Duodenal mucosa (tissue), 2 donors: ENCODE results near the gene POU3F2.

ENCODE experiments used
- H3K27ac ChIP-seq: one replicate; pipeline ENCODE4 v1.7.0; 2013; ENCODE audit warnings: low read depth, low read length
- H3K27me3 ChIP-seq, 2 donors: one replicate each; pipeline ENCODE4 v1.7.0; 2013; ENCODE audit warnings: low read length in 2 of 2, control low read depth in 1 of 2; ENCODE audit not compliant: insufficient read depth in 2 of 2, control insufficient read depth in 1 of 2
- H3K36me3 ChIP-seq, 2 donors: one replicate each; pipeline ENCODE4 v1.7.0; 2013; ENCODE audit warnings: low read length in 2 of 2, control low read depth in 1 of 2; ENCODE audit not compliant: insufficient read depth in 2 of 2, control insufficient read depth in 1 of 2
- H3K4me1 ChIP-seq, 2 donors: one replicate each; pipeline ENCODE4 v1.7.0; 2013; ENCODE audit warnings: low read length in 2 of 2, control low read depth in 1 of 2; ENCODE audit not compliant: insufficient read depth in 2 of 2, control insufficient read depth in 1 of 2
- H3K4me3 ChIP-seq, 2 donors: one replicate each; pipeline ENCODE4 v1.7.0; 2013; ENCODE audit warnings: low read length in 2 of 2, low read depth in 1 of 2
- H3K9ac ChIP-seq, 2 donors: one replicate each; pipeline ENCODE4 v1.7.0; 2013; ENCODE audit warnings: low read length in 2 of 2, low read depth in 1 of 2
- H3K9me3 ChIP-seq, 2 donors: one replicate each; pipeline ENCODE4 v1.7.0; 2013; ENCODE audit warnings: low read length in 2 of 2, control low read depth in 1 of 2; ENCODE audit not compliant: control insufficient read depth in 1 of 2

The POU3F2 gene

GRCh38 chr6:98838032-98838431 is 3.7 kb downstream of the POU3F2 start:
- peaks cover 5 to 16% of the 10 kb centered on the region in 2 donors for H3K4me1 ChIP-seq
- peaks cover 77 to 86% of the 10 kb centered on the region in 2 donors for H3K27me3 ChIP-seq
- no peak overlapping the region for H3K27ac ChIP-seq
- no peaks in the 10 kb centered on the region for H3K36me3 ChIP-seq
- H3K9me3 ChIP-seq, result no peaks in the 10 kb centered on the region
- H3K4me3 ChIP-seq, result no peak overlapping the region
- no peak overlapping the region for H3K9ac ChIP-seq

GRCh38 chr6:98838975-98839374 is 4.6 kb downstream of the POU3F2 start:
- H3K4me1 ChIP-seq, result peaks cover 5 to 7% of the 10 kb centered on the region in 2 donors
- H3K36me3 ChIP-seq, result no peaks in the 10 kb centered on the region
- H3K4me3 ChIP-seq, result no peak overlapping the region
- peaks cover 78 to 86% of the 10 kb centered on the region in 2 donors for H3K27me3 ChIP-seq
- no peak overlapping the region for H3K27ac ChIP-seq
- H3K9me3 ChIP-seq, result no peaks in the 10 kb centered on the region
- H3K9ac ChIP-seq, result no peak overlapping the region

- Histone ChIP-seq H3K9ac (no peak overlapping the region), H3K4me3 (no peak overlapping the region)
These were observed 5.5 kb downstream of the POU3F2 start for GRCh38 chr6:98839781-98840361.

GRCh38 chr6:98840385-98840784 is 6.0 kb downstream of the POU3F2 start:
- Histone ChIP-seq H3K9me3 (no peaks in the 10 kb centered on the region), H3K4me1 (peaks cover 6 to 12% of the 10 kb centered on the region in 2 donors), H3K4me3 (no peak overlapping the region), H3K9ac (no peak overlapping the region), H3K27ac (no peak overlapping the region), H3K27me3 (peaks cover 86 to 95% of the 10 kb centered on the region in 2 donors), H3K36me3 (no peaks in the 10 kb centered on the region)

More at GRCh38 chr6:98839781-98840361, 5.5 kb downstream of the POU3F2 start:
- H3K36me3 ChIP-seq, result no peaks in the 10 kb centered on the region
- H3K27ac ChIP-seq, result no peak overlapping the region
- peaks cover 4 to 11% of the 10 kb centered on the region in 2 donors for H3K4me1 ChIP-seq
- H3K9me3 ChIP-seq, result no peaks in the 10 kb centered on the region
- H3K27me3 ChIP-seq, result peaks cover 87 to 93% of the 10 kb centered on the region in 2 donors

- H3K27me3 ChIP-seq, result peaks cover 86 to 95% of the 10 kb centered on the region in 2 donors
- no peak overlapping the region for H3K9ac ChIP-seq
- no peaks in the 10 kb centered on the region for H3K9me3 ChIP-seq
- no peak overlapping the region for H3K4me3 ChIP-seq
- no peak overlapping the region for H3K27ac ChIP-seq
- H3K4me1 ChIP-seq, result peaks cover 4 to 7% of the 10 kb centered on the region in 2 donors
- H3K36me3 ChIP-seq, result no peaks in the 10 kb centered on the region
These were observed 6.7 kb downstream of the POU3F2 start for GRCh38 chr6:98840996-98841513.

- Histone ChIP-seq H3K27ac (no peak overlapping the region), H3K9me3 (no peaks in the 10 kb centered on the region), H3K36me3 (no peaks in the 10 kb centered on the region), H3K4me1 (peaks cover 4 to 7% of the 10 kb centered on the region in 2 donors), H3K27me3 (peaks cover 85 to 95% of the 10 kb centered on the region in 2 donors), H3K9ac (no peak overlapping the region), H3K4me3 (no peak overlapping the region)
These were observed 7.4 kb downstream of the POU3F2 start for GRCh38 chr6:98841621-98842341.

GRCh38 chr6:98842342-98843180 is 8.2 kb downstream of the POU3F2 start:
- H3K9ac ChIP-seq, result no peak overlapping the region
- H3K36me3 ChIP-seq, result no peaks in the 10 kb centered on the region
- H3K9me3 ChIP-seq, result no peaks in the 10 kb centered on the region
- H3K4me3 ChIP-seq, result no peak overlapping the region
- H3K27ac ChIP-seq, result no peak overlapping the region
- peaks cover 5 to 7% of the 10 kb centered on the region in 2 donors for H3K4me1 ChIP-seq
- H3K27me3 ChIP-seq, result peaks cover 85 to 95% of the 10 kb centered on the region in 2 donors

GRCh38 chr6:98843271-98844243 is 9.2 kb downstream of the POU3F2 start:
- Histone ChIP-seq H3K36me3 (no peaks in the 10 kb centered on the region), H3K4me1 (peaks cover 7 to 12% of the 10 kb centered on the region in 2 donors), H3K4me3 (no peak overlapping the region), H3K9ac (no peak overlapping the region), H3K27me3 (peaks cover 89 to 96% of the 10 kb centered on the region in 2 donors), H3K9me3 (no peaks in the 10 kb centered on the region), H3K27ac (no peak overlapping the region)
